Trophoblast cell (in vitro differentiated cells and primary cell): ENCODE results near the gene FSTL4.

Experiments
- DNase-seq, 2 donors: peaks; one replicate each; pipeline ENCODE4 v3.0.0-alpha.2; 2016
- H2AFZ ChIP-seq: 2 replicates; pipeline ENCODE4 v1.6.1; 2013; ENCODE audit warnings: low read length, moderate library complexity, mild to moderate bottlenecking; ENCODE audit not compliant: insufficient read depth, poor library complexity
- H2AK5ac ChIP-seq: 2 replicates; pipeline ENCODE4 v1.6.1; 2013; ENCODE audit warnings: mild to moderate bottlenecking, low read length
- H2BK120ac ChIP-seq: 2 replicates; pipeline ENCODE4 v1.6.1; 2013; ENCODE audit warnings: low read length, mild to moderate bottlenecking, moderate library complexity; ENCODE audit not compliant: insufficient read depth, poor library complexity
- H2BK12ac ChIP-seq: 2 replicates; pipeline ENCODE4 v1.6.1; 2013; ENCODE audit warnings: mild to moderate bottlenecking, low read length, moderate library complexity
- H2BK5ac ChIP-seq: 2 replicates; pipeline ENCODE4 v1.6.1; 2013; ENCODE audit warnings: low read length, low read depth, moderate library complexity, mild to moderate bottlenecking; ENCODE audit not compliant: poor library complexity
- H3K14ac ChIP-seq: 2 replicates; pipeline ENCODE4 v1.6.1; 2013; ENCODE audit warnings: mild to moderate bottlenecking, low read length
- H3K18ac ChIP-seq: 2 replicates; pipeline ENCODE4 v1.6.1; 2013; ENCODE audit warnings: mild to moderate bottlenecking, low read length
- H3K23ac ChIP-seq: 2 replicates; pipeline ENCODE4 v1.6.1; 2013; ENCODE audit warnings: low read length
- H3K27ac ChIP-seq: 2 replicates; pipeline ENCODE4 v1.5.1; 2013; ENCODE audit warnings: low read depth, mild to moderate bottlenecking, inconsistent platforms, low read length, moderate library complexity
- H3K27me3 ChIP-seq: 2 replicates; pipeline ENCODE4 v1.6.1; 2013; ENCODE audit warnings: inconsistent platforms, mild to moderate bottlenecking, low read length, moderate library complexity; ENCODE audit not compliant: insufficient read depth
- H3K36me3 ChIP-seq, 2 experiments: 1 replicate in 1 of 2; 2 replicates in 1 of 2; pipeline ENCODE4 v1.6.1; 2013; ENCODE audit warnings: low read length in 2 of 2, mild to moderate bottlenecking in 2 of 2, moderate library complexity in 1 of 2; ENCODE audit not compliant: insufficient read depth in 2 of 2, control insufficient read depth in 1 of 2
- H3K4ac ChIP-seq: 2 replicates; pipeline ENCODE4 v1.6.1; 2013; ENCODE audit warnings: low read depth, mild to moderate bottlenecking, low read length, moderate library complexity
- H3K4me1 ChIP-seq, 2 experiments: 1 replicate in 1 of 2; 2 replicates in 1 of 2; pipeline ENCODE4 v1.6.1; 2013; ENCODE audit warnings: low read length in 2 of 2, mild to moderate bottlenecking in 2 of 2, moderate library complexity in 1 of 2; ENCODE audit not compliant: insufficient read depth in 2 of 2, control insufficient read depth in 1 of 2
- H3K4me2 ChIP-seq: 2 replicates; pipeline ENCODE4 v1.6.1; 2013; ENCODE audit warnings: inconsistent platforms, mild to moderate bottlenecking, low read length, moderate library complexity
- H3K4me3 ChIP-seq: 2 replicates; pipeline ENCODE4 v1.5.1; 2013; ENCODE audit warnings: mild to moderate bottlenecking, low read depth, low read length, inconsistent platforms
- H3K79me1 ChIP-seq: one replicate; pipeline ENCODE4 v1.6.1; 2013; ENCODE audit warnings: low read length
- H3K79me2 ChIP-seq: 2 replicates; pipeline ENCODE4 v1.6.1; 2013; ENCODE audit warnings: low read length, mild to moderate bottlenecking; ENCODE audit not compliant: control insufficient read depth, insufficient read depth, poor library complexity
- H3K9ac ChIP-seq: 2 replicates; pipeline ENCODE4 v1.6.1; 2013; ENCODE audit warnings: mild to moderate bottlenecking, low read length
- H3K9me3 ChIP-seq: 2 replicates; pipeline ENCODE4 v1.6.1; 2013; ENCODE audit warnings: low read depth, mild to moderate bottlenecking, control low read depth, inconsistent platforms, low read length; ENCODE audit not compliant: insufficient read depth
- H4K12ac ChIP-seq: 2 replicates; pipeline ENCODE4 v1.6.1; 2013; ENCODE audit warnings: low read depth, mild to moderate bottlenecking, low read length, moderate library complexity
- H4K8ac ChIP-seq: 2 replicates; pipeline ENCODE4 v1.6.1; 2013; ENCODE audit warnings: low read depth, mild to moderate bottlenecking, low read length, moderate library complexity
- H4K91ac ChIP-seq: one replicate; pipeline ENCODE4 v1.6.1; 2013; ENCODE audit warnings: low read depth, mild to moderate bottlenecking, low read length, moderate library complexity
- WGBS: extraction: QIAGEN DNeasy Blood & Tissue Kit; methylation state at CpG from one replicate; pipeline ENCODE4 v1.1.7; 2013; ENCODE audit warnings: missing lambda C conversion rate; ENCODE audit not compliant: insufficient read length, insufficient coverage; ENCODE audit errors: extremely low coverage; 5-methylcytosine and 5-hydroxymethylcytosine counted together

Gene FSTL4

GRCh38 chr5:133272345-133272744 lies 340.0 kb downstream of the FSTL4 start:
- no peak overlapping the region for H3K23ac ChIP-seq
- H4K91ac ChIP-seq: no peak overlapping the region
- H3K4me3 ChIP-seq: no peak overlapping the region
- no peaks in the 10 kb centered on the region for H3K4me1 ChIP-seq
- H3K14ac ChIP-seq: no peak overlapping the region
- no peak overlapping the region for H2AK5ac ChIP-seq
- no peak overlapping the region for H2BK12ac ChIP-seq
- H3K79me2 ChIP-seq: no peaks in the 10 kb centered on the region
- WGBS: no CpG with 5 or more reads among the region's 16 CpGs
- no peak overlapping the region for H2BK120ac ChIP-seq
- no peaks in the 10 kb centered on the region for H3K36me3 ChIP-seq
- no peak overlapping the region for H3K4me2 ChIP-seq
- H3K27me3 ChIP-seq: no peaks in the 10 kb centered on the region
- H3K9me3 ChIP-seq: no peaks in the 10 kb centered on the region
- H3K79me1 ChIP-seq: no peaks in the 10 kb centered on the region
- no peak overlapping the region for H3K27ac ChIP-seq
- H2BK5ac ChIP-seq: no peak overlapping the region
- no peak overlapping the region for H4K8ac ChIP-seq
- H3K18ac ChIP-seq: no peak overlapping the region
- H4K12ac ChIP-seq: no peak overlapping the region
- no peak overlapping the region for H3K9ac ChIP-seq
- no peak overlapping the region for H2AFZ ChIP-seq
- no peak overlapping the region for H3K4ac ChIP-seq
- DNase-seq: no peak

GRCh38 chr5:133271606-133272005 lies 340.7 kb downstream of the FSTL4 start:
- Histone ChIP-seq H4K12ac (no peak overlapping the region), H2BK5ac (no peak overlapping the region), H3K4ac (no peak overlapping the region), H3K27ac (no peak overlapping the region), H3K9ac (no peak overlapping the region), H2BK120ac (no peak overlapping the region), H3K4me3 (no peak overlapping the region), H3K79me2 (no peaks in the 10 kb centered on the region), H2BK12ac (no peak overlapping the region), H4K91ac (no peak overlapping the region), H2AFZ (no peak overlapping the region), H3K14ac (no peak overlapping the region), H2AK5ac (no peak overlapping the region), H3K4me1 (no peaks in the 10 kb centered on the region), H3K18ac (no peak overlapping the region), H4K8ac (no peak overlapping the region), H3K23ac (no peak overlapping the region), H3K4me2 (no peak overlapping the region), H3K27me3 (no peaks in the 10 kb centered on the region), H3K36me3 (no peaks in the 10 kb centered on the region), H3K9me3 (no peaks in the 10 kb centered on the region), H3K79me1 (no peaks in the 10 kb centered on the region)
- DNase-seq: no peak
- WGBS: no CpG with 5 or more reads among the region's 5 CpGs

GRCh38 chr5:133269691-133270090 lies 342.6 kb downstream of the FSTL4 start:
- Histone ChIP-seq H4K8ac (no peak overlapping the region), H3K4me3 (no peak overlapping the region), H3K27me3 (no peaks in the 10 kb centered on the region), H3K14ac (no peak overlapping the region), H3K79me2 (no peaks in the 10 kb centered on the region), H3K9me3 (no peaks in the 10 kb centered on the region), H3K4ac (no peak overlapping the region), H3K18ac (no peak overlapping the region), H3K4me2 (no peak overlapping the region), H3K9ac (no peak overlapping the region), H4K12ac (no peak overlapping the region), H3K23ac (no peak overlapping the region), H2BK12ac (no peak overlapping the region), H4K91ac (no peak overlapping the region), H3K4me1 (no peaks in the 10 kb centered on the region), H3K79me1 (no peaks in the 10 kb centered on the region), H2AFZ (no peak overlapping the region), H2AK5ac (no peak overlapping the region), H3K27ac (no peak overlapping the region), H2BK5ac (no peak overlapping the region), H2BK120ac (no peak overlapping the region), H3K36me3 (no peaks in the 10 kb centered on the region)
- no peak for DNase-seq
- WGBS: no CpG with 5 or more reads among the region's 5 CpGs

GRCh38 chr5:133267601-133268000 lies 344.7 kb downstream of the FSTL4 start:
- DNase-seq: no peak
- H3K27ac ChIP-seq: no peak overlapping the region
- no peak overlapping the region for H2AFZ ChIP-seq

More at GRCh38 chr5:133267601-133268000, 344.7 kb downstream of the FSTL4 start:
- Histone ChIP-seq H4K91ac (no peak overlapping the region), H3K18ac (no peak overlapping the region), H3K4me1 (no peaks in the 10 kb centered on the region), H4K8ac (no peak overlapping the region), H4K12ac (no peak overlapping the region), H3K79me1 (no peaks in the 10 kb centered on the region), H2BK12ac (no peak overlapping the region), H3K4me2 (no peak overlapping the region), H3K23ac (no peak overlapping the region), H3K4me3 (no peak overlapping the region), H3K14ac (no peak overlapping the region), H3K27me3 (no peaks in the 10 kb centered on the region), H2BK120ac (no peak overlapping the region), H3K4ac (no peak overlapping the region), H3K36me3 (no peaks in the 10 kb centered on the region), H3K79me2 (no peaks in the 10 kb centered on the region), H2BK5ac (no peak overlapping the region), H3K9ac (no peak overlapping the region), H3K9me3 (no peaks in the 10 kb centered on the region), H2AK5ac (no peak overlapping the region)
- no CpG with 5 or more reads among the region's 1 CpG for WGBS
